HCEC 1CT (cell line): Measurements from ENCODE around the gene SCN4B.

Experiments used
- DNase-seq: peaks from one replicate; pipeline ENCODE4 v3.0.0-alpha.2; 2017

Gene SCN4B

GRCh38 chr11:118128310-118128709 is 24.3 kb downstream of the SCN4B start:
- no peak for DNase-seq

DNA sequence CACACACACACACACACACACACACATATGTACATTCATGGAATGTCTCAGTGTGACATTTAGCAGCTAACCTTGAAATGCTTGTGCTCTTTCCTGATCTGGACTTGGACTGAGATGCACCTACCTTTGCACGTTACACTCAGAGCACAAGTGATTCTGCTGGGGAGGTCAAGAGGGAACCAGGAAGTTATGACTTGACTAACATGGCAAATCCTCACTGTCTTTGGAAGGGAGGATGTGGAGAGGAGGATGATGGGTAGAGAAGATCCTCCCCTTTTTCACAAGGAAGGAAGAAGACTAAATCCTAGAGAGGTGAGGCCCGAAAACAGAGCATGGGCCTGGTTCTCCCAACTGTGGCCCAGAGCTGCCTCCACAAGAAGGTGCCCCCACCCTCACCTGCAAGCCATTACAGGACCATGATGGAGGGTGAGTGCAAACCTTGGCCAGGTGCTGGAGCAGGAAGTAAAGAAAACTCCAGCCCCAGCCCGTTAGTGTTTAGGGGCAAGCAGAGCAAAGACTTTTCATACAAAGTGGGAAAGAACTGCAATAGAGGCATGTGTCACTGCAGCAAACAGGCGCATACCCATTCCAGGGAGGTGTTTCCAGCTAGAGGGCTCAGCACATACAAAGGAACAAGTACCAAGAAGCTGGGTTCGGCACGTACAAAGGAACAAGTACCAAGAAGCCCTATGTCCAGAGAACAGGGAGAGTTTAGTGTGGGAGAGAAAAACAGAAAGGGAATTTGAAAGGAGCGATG is 26.4 kb downstream of the SCN4B start:
- no peak for DNase-seq

DNA sequence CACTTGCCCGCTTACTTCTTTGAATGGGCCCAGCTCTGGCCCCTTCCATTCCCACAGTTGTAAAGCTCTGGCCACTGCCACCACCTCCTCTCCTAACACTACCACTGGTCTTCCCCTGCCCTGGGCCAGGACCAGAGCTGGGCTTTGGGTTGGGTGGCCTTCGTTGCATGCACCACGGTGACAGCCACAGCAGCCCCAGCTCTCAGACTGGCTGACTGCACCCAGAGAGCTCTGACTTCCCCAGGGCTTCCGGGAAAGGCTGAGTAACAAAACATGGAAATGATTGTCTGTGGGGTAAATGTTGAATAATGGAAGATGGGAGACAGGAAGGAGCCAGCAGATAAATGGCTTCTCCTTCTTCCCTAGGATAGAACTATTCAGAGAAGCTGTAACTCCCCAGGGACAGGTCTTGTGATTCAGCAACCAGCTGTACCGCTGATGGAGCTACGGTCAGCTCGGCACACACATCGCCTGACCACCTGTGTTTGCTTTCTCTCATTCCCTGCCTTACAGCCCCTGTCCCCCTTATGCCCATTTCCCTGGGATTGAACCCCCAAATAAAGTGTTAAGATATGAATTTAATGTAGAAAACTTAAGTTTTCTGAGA is 27.6 kb downstream of the SCN4B start:
- no peak for DNase-seq

DNA sequence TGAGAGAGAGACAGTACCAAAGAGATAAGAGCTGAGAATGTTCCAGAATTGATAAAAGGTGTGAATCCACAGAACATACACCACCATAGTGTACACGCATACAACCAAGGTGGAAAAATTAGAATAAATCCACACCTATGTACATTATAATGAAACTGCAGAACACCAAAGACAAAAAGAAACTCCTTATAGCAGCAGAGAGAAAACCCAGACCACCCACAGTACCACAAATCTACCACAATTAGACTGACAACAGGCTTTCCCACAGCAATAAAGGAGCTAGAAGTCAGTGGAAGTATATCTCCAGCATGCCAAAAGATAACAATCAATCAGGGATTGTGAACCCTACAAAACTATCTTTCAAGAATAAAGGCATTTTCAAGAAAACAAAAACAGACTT is 31.8 kb downstream of the SCN4B start:
- no peak for DNase-seq

GRCh38 chr11:118117790-118118601 is 34.6 kb downstream of the SCN4B start:
- no peak for DNase-seq

DNA sequence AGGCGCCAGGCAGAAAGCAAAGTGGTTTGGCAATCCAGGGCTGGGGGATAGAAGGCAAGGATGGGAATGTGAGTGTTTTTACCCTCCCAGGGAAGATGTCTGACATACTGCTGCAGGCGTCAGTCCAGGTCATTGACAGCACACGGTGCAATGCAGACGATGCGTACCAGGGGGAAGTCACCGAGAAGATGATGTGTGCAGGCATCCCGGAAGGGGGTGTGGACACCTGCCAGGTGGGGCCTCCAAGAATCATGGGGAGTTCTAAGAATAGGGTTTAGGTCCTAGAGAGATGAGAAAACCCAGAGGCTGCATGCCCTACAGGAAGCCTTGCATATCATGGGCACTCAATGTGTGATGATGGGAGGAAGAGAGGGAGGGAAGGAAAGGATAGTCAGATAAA is 37.6 kb downstream of the SCN4B start:
- no peak for DNase-seq

DNA sequence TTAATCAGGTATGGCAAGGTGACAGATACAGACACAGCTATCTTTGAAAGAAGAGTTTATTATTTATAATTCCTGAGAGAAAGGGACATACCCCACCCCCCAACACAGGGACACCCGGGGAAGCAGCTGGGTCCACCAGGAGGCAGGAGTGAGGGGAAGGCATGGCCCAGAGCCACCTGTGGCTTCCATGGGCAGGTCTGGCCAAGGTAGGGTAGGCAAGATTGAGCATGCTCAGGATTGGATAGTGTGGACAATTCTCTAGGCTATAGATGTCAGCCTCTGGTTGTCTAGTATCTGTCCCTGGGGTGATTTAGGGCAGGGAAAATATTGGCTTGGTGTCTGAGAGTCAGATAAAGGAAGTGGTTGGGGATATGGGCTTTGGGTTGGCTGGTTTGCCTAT is 38.4 kb downstream of the SCN4B start:
- DNase-seq: no peak

GRCh38 chr11:118112711-118113430 is 39.8 kb downstream of the SCN4B start:
- no peak for DNase-seq

DNA sequence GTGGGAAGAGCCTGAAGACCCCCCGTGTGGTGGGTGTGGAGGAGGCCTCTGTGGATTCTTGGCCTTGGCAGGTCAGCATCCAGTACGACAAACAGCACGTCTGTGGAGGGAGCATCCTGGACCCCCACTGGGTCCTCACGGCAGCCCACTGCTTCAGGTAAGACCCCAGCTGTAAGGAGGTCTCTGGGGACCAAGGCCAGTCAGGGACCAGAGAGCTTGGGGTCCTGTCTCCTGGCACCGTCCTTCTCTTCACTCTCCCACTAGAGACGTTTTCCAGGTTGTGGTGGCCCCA is 40.9 kb downstream of the SCN4B start:
- DNase-seq: no peak

GRCh38 chr11:118111019-118111743 is 41.4 kb downstream of the SCN4B start:
- DNase-seq: no peak

- DNase-seq: peak; percentile 7
Measured at GRCh38 chr11:118109231-118109630, 43.4 kb downstream of the SCN4B start.

- DNase-seq: no peak
Measured at GRCh38 chr11:118108513-118108912, 44.1 kb downstream of the SCN4B start.

DNA sequence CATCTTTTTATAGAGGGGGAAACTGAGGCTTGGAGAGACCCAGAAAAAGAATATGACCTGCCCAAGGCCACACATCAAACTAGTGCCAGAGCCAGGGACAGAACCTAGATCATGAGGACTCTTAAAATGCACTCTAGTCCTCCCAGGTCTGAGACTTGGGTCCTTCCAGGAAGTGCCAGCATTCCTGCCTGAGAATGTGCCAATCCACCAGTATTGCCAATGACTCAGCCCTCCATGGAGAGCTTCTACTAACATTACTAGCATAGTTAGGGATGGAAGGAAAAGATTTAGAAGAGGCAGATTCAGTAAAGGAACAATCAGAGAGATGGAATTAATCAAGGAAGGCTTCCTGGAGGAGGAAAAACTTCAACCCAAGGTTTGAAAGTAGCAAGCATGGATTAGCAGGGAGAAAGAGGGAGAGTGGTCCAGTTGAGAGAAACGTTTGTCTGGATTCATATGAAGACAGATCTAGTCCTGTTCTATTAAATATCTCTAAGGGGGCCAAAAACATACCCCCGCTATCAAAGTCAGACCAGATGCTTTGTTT is 45.8 kb downstream of the SCN4B start:
- no peak for DNase-seq

DNA sequence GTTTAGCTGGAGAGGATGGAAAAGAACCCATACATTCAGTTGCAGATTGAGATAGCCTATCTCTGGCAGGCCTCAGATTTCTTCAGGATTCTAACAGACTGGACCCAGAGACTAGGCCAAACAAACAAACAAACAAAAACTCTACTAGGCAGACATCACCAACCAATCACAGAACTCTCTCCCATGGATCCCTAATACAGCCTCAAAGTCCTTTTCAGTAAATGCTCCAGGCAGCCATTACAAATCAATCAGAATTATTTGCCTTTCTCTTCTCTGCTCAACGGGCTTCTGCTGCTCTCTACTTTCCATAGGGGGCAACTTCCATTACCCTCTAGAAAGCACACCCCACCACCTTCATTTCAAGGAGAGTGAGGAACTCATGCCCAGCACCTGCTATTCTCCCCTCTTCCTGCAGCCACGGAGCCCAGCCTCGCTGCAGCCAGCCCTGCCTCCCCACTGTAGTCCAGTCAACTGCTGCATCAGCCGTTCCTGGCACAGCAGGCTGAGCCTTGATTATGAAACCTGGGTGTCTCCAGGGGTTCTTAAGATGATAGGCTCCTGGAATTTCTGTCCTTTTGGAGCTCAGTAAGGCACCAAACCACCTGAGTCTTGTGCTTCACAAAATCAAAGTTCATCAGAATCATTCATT is 46.8 kb downstream of the SCN4B start:
- no peak for DNase-seq

DNA sequence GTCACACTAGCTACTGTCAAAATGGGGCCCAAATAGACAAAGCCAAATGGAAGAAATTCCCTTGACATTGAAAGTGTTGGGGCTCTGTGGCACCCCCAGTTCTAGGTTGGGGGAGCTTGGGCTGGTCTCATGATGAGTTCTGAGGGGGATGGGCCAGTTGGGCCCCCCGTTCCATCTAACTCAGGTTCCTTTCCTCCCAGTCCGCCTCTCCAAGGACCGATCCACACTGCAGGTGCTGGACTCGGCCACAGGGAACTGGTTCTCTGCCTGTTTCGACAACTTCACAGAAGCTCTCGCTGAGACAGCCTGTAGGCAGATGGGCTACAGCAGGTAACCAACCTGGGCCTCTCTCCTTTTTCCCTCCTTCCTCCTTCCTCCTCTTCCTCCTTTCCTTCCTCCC is 48.1 kb downstream of the SCN4B start:
- no peak for DNase-seq

DNA sequence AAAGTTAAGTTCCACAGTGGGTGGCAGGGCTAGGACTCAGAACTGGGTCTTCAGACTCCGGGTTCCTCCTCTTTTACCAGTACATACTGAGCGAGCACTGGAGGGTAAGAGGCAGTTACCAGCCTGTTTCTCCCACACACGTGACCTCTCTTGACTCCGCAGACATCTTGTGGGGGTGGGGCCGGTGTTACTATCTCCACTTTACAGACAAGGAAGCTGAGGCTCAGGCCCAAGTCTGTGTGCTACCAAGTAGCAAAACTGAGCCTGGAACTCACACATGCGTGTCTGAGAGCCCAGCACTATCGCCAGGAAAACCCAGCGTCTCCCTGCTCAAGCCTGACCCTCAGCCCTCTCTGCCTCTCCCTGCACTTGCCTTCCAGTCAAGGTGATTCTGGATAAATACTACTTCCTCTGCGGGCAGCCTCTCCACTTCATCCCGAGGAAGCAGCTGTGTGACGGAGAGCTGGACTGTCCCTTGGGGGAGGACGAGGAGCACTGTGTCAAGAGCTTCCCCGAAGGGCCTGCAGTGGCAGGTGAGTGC is 49.8 kb downstream of the SCN4B start:
- DNase-seq: no peak

GRCh38 chr11:118100691-118101232 is 51.9 kb downstream of the SCN4B start:
- DNase-seq: no peak

GRCh38 chr11:118099838-118100556 is 52.6 kb downstream of the SCN4B start:
- DNase-seq: no peak

- DNase-seq: no peak
Measured at GRCh38 chr11:118098996-118099837, 53.4 kb downstream of the SCN4B start.

- DNase-seq: no peak
Measured at GRCh38 chr11:118095967-118096367, 56.7 kb downstream of the SCN4B start.
